Measurements from ENCODE around the gene ADCYAP1R1.

The ADCYAP1R1 gene

GRCh38 chr7:31133497-31133896, 81.4 kb downstream of the ADCYAP1R1 start:
- ChIA-PET CTCF (interaction anchor here (1.3 to 2.5 kb wide), 6 partner anchors 11 to 1072 kb away, joined by 3 to 20 read pairs (median 7); no protein-coding TSS in a partner anchor), POLR2A (no interaction called here)
- no peak for DNase-seq (ENCODE audit: extremely low spot score)

GRCh38 chr7:31134246-31135188, 82.4 kb downstream of the ADCYAP1R1 start:
- peak; percentile 83 for DNase-seq (ENCODE audit: extremely low spot score)
- CTCF ChIA-PET, result interaction anchor here (0.5 to 2.5 kb wide), 14 partner anchors 9 to 1071 kb away, joined by 3 to 20 read pairs (median 4); no protein-coding TSS in a partner anchor
- no peak for TF ChIP-seq L3MBTL2 (conservative IDR thresholded peaks at IDR 0.05)
- TF ChIP-seq ARNT (IDR thresholded peaks at IDR 0.05), result no peak
- TF ChIP-seq SP1 (IDR thresholded peaks at IDR 0.05), result no peak
- TF ChIP-seq BHLHE40 (IDR thresholded peaks at IDR 0.05; ENCODE audit: borderline replicate concordance), result no peak
- no peak for TF ChIP-seq LEF1 (IDR thresholded peaks at IDR 0.05; ENCODE audit: borderline replicate concordance)
- no peak for TF ChIP-seq CTBP1 (IDR thresholded peaks at IDR 0.05; ENCODE audit: borderline replicate concordance)
- TF ChIP-seq FOXM1 (IDR thresholded peaks at IDR 0.05; ENCODE audit: borderline replicate concordance), result no peak
- no peak for TF ChIP-seq FOXK2 (IDR thresholded peaks at IDR 0.05)
- no peak for TF ChIP-seq NFRKB (IDR thresholded peaks at IDR 0.05)
- no peak for TF ChIP-seq ELF4 (IDR thresholded peaks at IDR 0.05)
- no peak for TF ChIP-seq SUZ12 (IDR thresholded peaks at IDR 0.05)
- no peak for TF ChIP-seq PKNOX1 (IDR thresholded peaks at IDR 0.05)
- no peak for TF ChIP-seq TARDBP (IDR thresholded peaks at IDR 0.05)
- TF ChIP-seq FOXA1 (IDR thresholded peaks at IDR 0.05), result no peak
- no peak for TF ChIP-seq ZNF384 (IDR thresholded peaks at IDR 0.05)
- POLR2A ChIA-PET, result no interaction called here

More at GRCh38 chr7:31133497-31133896, 81.4 kb downstream of the ADCYAP1R1 start:
- TF ChIP-seq CTBP1 (IDR thresholded peaks at IDR 0.05; ENCODE audit: borderline replicate concordance), result no peak
- TF ChIP-seq PKNOX1 (IDR thresholded peaks at IDR 0.05), result no peak
- TF ChIP-seq ARNT (IDR thresholded peaks at IDR 0.05), result no peak
- no peak for TF ChIP-seq BHLHE40 (IDR thresholded peaks at IDR 0.05; ENCODE audit: borderline replicate concordance)
- TF ChIP-seq NFRKB (IDR thresholded peaks at IDR 0.05), result no peak
- TF ChIP-seq L3MBTL2 (conservative IDR thresholded peaks at IDR 0.05), result no peak
- TF ChIP-seq ZNF384 (IDR thresholded peaks at IDR 0.05), result no peak
- no peak for TF ChIP-seq TARDBP (IDR thresholded peaks at IDR 0.05)
- TF ChIP-seq HDGF (IDR thresholded peaks at IDR 0.05; ENCODE audit: borderline replicate concordance), result no peak
- TF ChIP-seq SUZ12 (IDR thresholded peaks at IDR 0.05), result no peak
- no peak for TF ChIP-seq FOXA1 (IDR thresholded peaks at IDR 0.05)
- TF ChIP-seq FOXK2 (IDR thresholded peaks at IDR 0.05), result no peak
- TF ChIP-seq ELF4 (IDR thresholded peaks at IDR 0.05), result no peak
- TF ChIP-seq SP1 (IDR thresholded peaks at IDR 0.05), result no peak
- TF ChIP-seq LEF1 (IDR thresholded peaks at IDR 0.05; ENCODE audit: borderline replicate concordance), result no peak
- no peak for TF ChIP-seq FOXM1 (IDR thresholded peaks at IDR 0.05; ENCODE audit: borderline replicate concordance)

- ChIA-PET POLR2A (no interaction called here), CTCF (interaction anchor here (0.5 to 1.1 kb wide), 2 partner anchors 15 to 152 kb away, joined by 4 read pairs; no protein-coding TSS in a partner anchor)
- TF ChIP-seq SP1 (IDR thresholded peaks at IDR 0.05) (no peak), BHLHE40 (IDR thresholded peaks at IDR 0.05; ENCODE audit: borderline replicate concordance) (no peak), L3MBTL2 (conservative IDR thresholded peaks at IDR 0.05) (no peak), FOXM1 (IDR thresholded peaks at IDR 0.05; ENCODE audit: borderline replicate concordance) (no peak)
- DNase-seq (ENCODE audit: extremely low spot score), result no peak
Measured at GRCh38 chr7:31137234-31137633, 85.1 kb downstream of the ADCYAP1R1 start.

- POLR2A ChIA-PET, result no interaction called here
- CTCF ChIA-PET, result no interaction called here
- DNase-seq (ENCODE audit: extremely low spot score), result no peak
- TF ChIP-seq SUZ12 (IDR thresholded peaks at IDR 0.05) (no peak), FOXA1 (IDR thresholded peaks at IDR 0.05) (no peak), SP1 (IDR thresholded peaks at IDR 0.05) (no peak), LEF1 (IDR thresholded peaks at IDR 0.05; ENCODE audit: borderline replicate concordance) (no peak), CTBP1 (IDR thresholded peaks at IDR 0.05; ENCODE audit: borderline replicate concordance) (no peak), NFRKB (IDR thresholded peaks at IDR 0.05) (no peak), L3MBTL2 (conservative IDR thresholded peaks at IDR 0.05) (no peak), FOXK2 (IDR thresholded peaks at IDR 0.05) (no peak), ELF4 (IDR thresholded peaks at IDR 0.05) (no peak), ARNT (IDR thresholded peaks at IDR 0.05) (no peak), ZNF384 (IDR thresholded peaks at IDR 0.05) (no peak), BHLHE40 (IDR thresholded peaks at IDR 0.05; ENCODE audit: borderline replicate concordance) (no peak)
Measured at GRCh38 chr7:31145339-31145738, 93.2 kb downstream of the ADCYAP1R1 start.

GRCh38 chr7:31146030-31146429, 93.9 kb downstream of the ADCYAP1R1 start:
- no peak for TF ChIP-seq FOXM1 (IDR thresholded peaks at IDR 0.05; ENCODE audit: borderline replicate concordance)
- no peak for TF ChIP-seq ZNF384 (IDR thresholded peaks at IDR 0.05)
- no peak for TF ChIP-seq L3MBTL2 (conservative IDR thresholded peaks at IDR 0.05)
- no peak for TF ChIP-seq SUZ12 (IDR thresholded peaks at IDR 0.05)
- no peak for TF ChIP-seq NFRKB (IDR thresholded peaks at IDR 0.05)
- TF ChIP-seq HDGF (IDR thresholded peaks at IDR 0.05; ENCODE audit: borderline replicate concordance), result no peak
- TF ChIP-seq FOXK2 (IDR thresholded peaks at IDR 0.05), result no peak
- no peak for TF ChIP-seq ARNT (IDR thresholded peaks at IDR 0.05)
- TF ChIP-seq BHLHE40 (IDR thresholded peaks at IDR 0.05; ENCODE audit: borderline replicate concordance), result no peak
- no peak for TF ChIP-seq SP1 (IDR thresholded peaks at IDR 0.05)
- TF ChIP-seq FOXA1 (IDR thresholded peaks at IDR 0.05), result no peak
- TF ChIP-seq ELF4 (IDR thresholded peaks at IDR 0.05), result no peak
- no peak for TF ChIP-seq LEF1 (IDR thresholded peaks at IDR 0.05; ENCODE audit: borderline replicate concordance)
- no peak for TF ChIP-seq TARDBP (IDR thresholded peaks at IDR 0.05)
- ChIA-PET POLR2A (no interaction called here), CTCF (no interaction called here)
- no peak for DNase-seq (ENCODE audit: extremely low spot score)

GRCh38 chr7:31146538-31146937, 94.4 kb downstream of the ADCYAP1R1 start:
- TF ChIP-seq PKNOX1 (IDR thresholded peaks at IDR 0.05), result no peak
- no peak for TF ChIP-seq FOXK2 (IDR thresholded peaks at IDR 0.05)
- no peak for DNase-seq (ENCODE audit: extremely low spot score)
- CTCF ChIA-PET, result no interaction called here
- POLR2A ChIA-PET, result no interaction called here
